Uterus (tissue), 4 donors: ENCODE data around the gene CYYR1. TPM values are rescaled to one million over a fixed set of nuclear protein-coding genes. Genes with fewer than 3 reads are reported as not detected.

Experiments
- DNase-seq, 2 donors: peaks; one replicate each; pipeline ENCODE4 v3.0.0-alpha.2; 2019 to 2020
- H3K27ac ChIP-seq, 2 donors: fragments of 200-600 bp; sonication (generic); 1 replicate in 1 of 2; 2 replicates in 1 of 2; pipeline ENCODE4 v1.5.1; 2016 to 2018
- H3K27me3 ChIP-seq, 2 donors: fragments of 200-600 bp; sonication (generic); one replicate each; pipeline ENCODE4 v1.5.1; 2018 to 2019; ENCODE audit warnings: control low read depth in 1 of 2
- H3K36me3 ChIP-seq, 2 donors: fragments of 200-600 bp; sonication (generic); one replicate each; pipeline ENCODE4 v1.5.1; 2019; ENCODE audit warnings: control low read depth in 1 of 2
- H3K4me1 ChIP-seq, 2 donors: fragments of 200-600 bp; sonication (generic); one replicate each; pipeline ENCODE4 v1.5.1; 2018 to 2019; ENCODE audit warnings: control low read depth in 1 of 2
- H3K4me3 ChIP-seq, 2 donors: fragments of 200-600 bp; sonication (generic); 1 replicate in 1 of 2; 2 replicates in 1 of 2; pipeline ENCODE4 v1.5.1; 2018 to 2019; ENCODE audit warnings: mild to moderate bottlenecking in 1 of 2
- H3K9me3 ChIP-seq, 2 donors: fragments of 200-600 bp; sonication (generic); one replicate each; pipeline ENCODE4 v1.5.1; 2019; ENCODE audit warnings: control low read depth in 1 of 2
- POLR2A ChIP-seq, 2 donors: fragments of 450-650 bp; IDR thresholded peaks; one replicate each; pipeline ENCODE4 v1.6.1; 2016; ENCODE audit warnings: antibody characterized with exemption in 2 of 2, mild to moderate bottlenecking in 1 of 2, moderate library complexity in 1 of 2
- intact Hi-C: fragments of 100-400 bp; cut with DNase I; formaldehyde crosslinking; loops from one replicate; pipeline ENCODE4 v1.15.1; 2023; ENCODE audit warnings: low total_unique reads
- total RNA-seq, 4 donors: library from RNA; depleted of rRNA in 3 of 4; stranded (reverse); fragments of >200 nt in 3 of 4; gene quantifications; one replicate each; pipeline versions ENCODE4 v1.1.0 to v1.2.4, GENCODE V29; 2014 to 2023
- TF ChIP-seq, protein P1 (sequence below), 4 experiments: fragments of 200-600 bp in 2 of 4; fragments of 450-650 bp in 2 of 4; sonication (generic) in 2 of 4; IDR thresholded peaks; one replicate each; pipeline ENCODE4 v1.5.1; 2016 to 2019; ENCODE audit warnings: antibody characterized with exemption in 4 of 4, mild to moderate bottlenecking in 2 of 4, moderate library complexity in 1 of 4
- donor health status: DM: yes; HTN: yes; CAD: no.

The CYYR1 gene
- total RNA-seq, 4 donors from 2014 or later = 15.9 to 83.8 (median 23.7) TPM

DNA sequence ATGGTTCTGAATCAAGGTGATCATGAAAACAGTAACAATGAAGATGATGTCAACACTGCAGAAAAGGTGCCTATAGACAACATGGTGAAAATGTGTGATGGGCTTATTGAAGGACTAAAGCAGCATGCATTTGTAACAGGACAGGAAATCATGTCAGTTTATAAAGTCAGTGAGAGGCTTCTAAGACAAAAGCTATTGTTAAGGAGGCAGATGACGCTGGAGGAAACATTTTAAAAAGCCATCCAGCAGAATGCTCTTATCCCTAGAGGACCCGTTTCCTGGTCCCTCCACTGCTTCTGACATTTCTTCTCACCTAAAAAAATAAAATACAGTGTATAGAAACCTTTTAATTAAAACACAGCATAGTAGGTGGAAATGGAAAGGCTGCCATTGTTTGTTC lies 40.9 kb downstream of the CYYR1 start:
- Histone ChIP-seq H3K27ac (no peak overlapping the region), H3K4me3 (no peak overlapping the region), H3K27me3 (no peaks in the 10 kb centered on the region), H3K9me3 (no peaks in the 10 kb centered on the region), H3K4me1 (no peaks in the 10 kb centered on the region), H3K36me3 (no peaks in the 10 kb centered on the region)
- no peak for TF ChIP-seq POLR2A (IDR thresholded peaks at IDR 0.05)
- TF ChIP-seq, protein P1, sequence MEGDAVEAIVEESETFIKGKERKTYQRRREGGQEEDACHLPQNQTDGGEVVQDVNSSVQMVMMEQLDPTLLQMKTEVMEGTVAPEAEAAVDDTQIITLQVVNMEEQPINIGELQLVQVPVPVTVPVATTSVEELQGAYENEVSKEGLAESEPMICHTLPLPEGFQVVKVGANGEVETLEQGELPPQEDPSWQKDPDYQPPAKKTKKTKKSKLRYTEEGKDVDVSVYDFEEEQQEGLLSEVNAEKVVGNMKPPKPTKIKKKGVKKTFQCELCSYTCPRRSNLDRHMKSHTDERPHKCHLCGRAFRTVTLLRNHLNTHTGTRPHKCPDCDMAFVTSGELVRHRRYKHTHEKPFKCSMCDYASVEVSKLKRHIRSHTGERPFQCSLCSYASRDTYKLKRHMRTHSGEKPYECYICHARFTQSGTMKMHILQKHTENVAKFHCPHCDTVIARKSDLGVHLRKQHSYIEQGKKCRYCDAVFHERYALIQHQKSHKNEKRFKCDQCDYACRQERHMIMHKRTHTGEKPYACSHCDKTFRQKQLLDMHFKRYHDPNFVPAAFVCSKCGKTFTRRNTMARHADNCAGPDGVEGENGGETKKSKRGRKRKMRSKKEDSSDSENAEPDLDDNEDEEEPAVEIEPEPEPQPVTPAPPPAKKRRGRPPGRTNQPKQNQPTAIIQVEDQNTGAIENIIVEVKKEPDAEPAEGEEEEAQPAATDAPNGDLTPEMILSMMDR (IDR thresholded peaks at IDR 0.05) = no peak
- DNase-seq = no peak
- intact Hi-C loops = no loop called here

DNA sequence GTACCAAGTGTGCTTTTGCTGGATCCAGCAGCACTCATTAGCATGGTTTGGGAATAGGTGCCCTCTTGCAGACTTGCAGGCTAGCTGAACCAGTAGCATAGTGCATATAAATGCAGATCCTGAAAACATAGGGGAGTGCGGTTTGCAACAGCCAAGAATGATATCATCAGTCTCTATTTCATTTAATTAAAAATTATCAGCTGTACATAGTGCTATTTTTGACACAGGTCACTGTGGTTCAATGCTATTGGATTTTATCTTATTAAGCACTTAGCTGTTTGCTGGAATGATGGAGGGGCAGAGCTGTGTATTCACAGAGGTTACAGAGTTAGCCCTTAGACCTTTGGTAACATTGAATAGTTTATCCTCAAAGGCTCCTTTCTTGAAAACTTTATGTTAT lies 43.6 kb downstream of the CYYR1 start:
- Histone ChIP-seq H3K27me3 (no peaks in the 10 kb centered on the region), H3K4me1 (no peaks in the 10 kb centered on the region), H3K4me3 (no peak overlapping the region), H3K9me3 (no peaks in the 10 kb centered on the region), H3K36me3 (no peaks in the 10 kb centered on the region), H3K27ac (no peak overlapping the region)
- TF ChIP-seq, protein P1 (IDR thresholded peaks at IDR 0.05) = no peak
- no peak for TF ChIP-seq POLR2A (IDR thresholded peaks at IDR 0.05)
- no peak for DNase-seq
- intact Hi-C loops = no loop called here

DNA sequence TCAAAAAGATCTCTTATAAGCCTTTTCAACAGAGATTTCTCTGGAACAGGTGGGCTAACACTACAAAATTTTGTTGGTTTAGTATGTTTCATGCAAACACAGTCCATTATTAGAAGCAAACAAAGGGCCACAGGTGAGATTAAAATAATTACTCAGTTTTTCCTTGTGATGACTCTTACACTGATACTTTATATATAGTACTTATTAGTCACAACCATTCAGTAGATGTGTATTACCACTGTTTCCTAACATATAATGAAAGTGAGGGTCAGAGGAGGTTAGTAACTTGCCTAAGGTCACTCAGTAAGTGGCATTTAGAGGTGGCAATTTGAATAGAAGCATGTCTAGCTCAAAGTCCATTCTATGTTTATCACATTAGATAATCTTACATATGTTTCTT lies 44.2 kb downstream of the CYYR1 start:
- no peaks in the 10 kb centered on the region for H3K36me3 ChIP-seq
- no peak overlapping the region for H3K27ac ChIP-seq
- H3K4me1 ChIP-seq = no peaks in the 10 kb centered on the region
- no peak for DNase-seq
- intact Hi-C loops = no loop called here
- H3K4me3 ChIP-seq = no peak overlapping the region
- no peaks in the 10 kb centered on the region for H3K9me3 ChIP-seq
- H3K27me3 ChIP-seq = no peaks in the 10 kb centered on the region
- TF ChIP-seq, protein P1 (IDR thresholded peaks at IDR 0.05) = no peak
- no peak for TF ChIP-seq POLR2A (IDR thresholded peaks at IDR 0.05)

DNA sequence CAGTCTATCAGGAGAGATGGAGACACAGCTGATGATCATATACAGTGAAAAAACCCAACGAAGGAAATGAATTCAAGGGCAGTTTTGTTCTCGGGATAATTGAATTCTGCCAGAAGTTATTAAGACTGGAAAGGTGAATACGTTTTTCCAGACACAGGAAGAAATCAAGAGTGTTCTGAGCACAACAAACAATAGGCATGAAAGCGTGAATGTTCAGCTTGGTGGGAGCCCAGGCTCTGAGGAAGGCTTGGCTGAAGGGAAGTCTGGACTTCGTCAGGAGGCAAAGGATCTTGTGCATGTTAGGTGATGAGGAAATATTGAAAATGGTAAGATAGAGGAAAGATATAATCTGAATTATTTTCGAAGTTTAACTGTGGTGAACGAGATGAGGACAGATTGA lies 50.4 kb downstream of the CYYR1 start:
- Histone ChIP-seq H3K9me3 (no peaks in the 10 kb centered on the region), H3K36me3 (no peaks in the 10 kb centered on the region), H3K27ac (no peak overlapping the region), H3K4me1 (no peaks in the 10 kb centered on the region), H3K27me3 (no peaks in the 10 kb centered on the region), H3K4me3 (no peak overlapping the region)
- no peak for TF ChIP-seq POLR2A (IDR thresholded peaks at IDR 0.05)
- TF ChIP-seq, protein P1 (IDR thresholded peaks at IDR 0.05) = no peak
- intact Hi-C loops = no loop called here
- DNase-seq = no peak

DNA sequence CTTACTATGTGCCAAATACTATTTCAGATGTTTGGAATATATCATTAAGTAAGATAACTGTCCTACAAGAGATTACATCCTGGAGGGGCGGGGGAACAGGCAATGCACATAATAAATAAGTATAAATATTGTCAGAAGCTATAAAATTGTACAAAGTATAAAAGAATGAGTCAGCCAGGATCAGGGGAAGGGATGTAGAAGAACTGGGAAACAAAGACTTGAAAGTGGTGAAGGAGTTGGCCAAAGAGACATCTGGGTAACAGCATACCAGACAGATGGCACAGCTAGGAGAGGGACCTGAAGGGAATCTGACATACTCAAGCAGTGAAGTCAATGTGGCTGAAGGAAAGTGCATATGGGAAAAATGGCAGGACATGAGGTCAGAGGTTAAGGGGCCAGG lies 53.9 kb downstream of the CYYR1 start:
- Histone ChIP-seq H3K36me3 (no peaks in the 10 kb centered on the region), H3K27me3 (no peaks in the 10 kb centered on the region), H3K27ac (no peak overlapping the region), H3K4me1 (no peaks in the 10 kb centered on the region), H3K9me3 (no peaks in the 10 kb centered on the region), H3K4me3 (no peak overlapping the region)
- intact Hi-C loops = no loop called here
- TF ChIP-seq POLR2A (IDR thresholded peaks at IDR 0.05) = no peak
- TF ChIP-seq, protein P1 (IDR thresholded peaks at IDR 0.05) = no peak
- DNase-seq = no peak
